Activated T-cell treated with anti-CD3 and anti-CD28 coated beads, Interleukin-2, amount 50 U/mL, for 4 hours (primary cell): ENCODE data around the gene TMEM59L. TPM values are rescaled to one million over a fixed set of nuclear protein-coding genes. Genes with fewer than 3 reads are reported as not detected.

Experiments
- total RNA-seq, 3 donors: library from RNA; stranded (reverse); gene quantifications; one replicate each; pipeline ENCODE4 v1.2.1, GENCODE V29; 2021

The TMEM59L gene
- total RNA-seq, 3 donors from 2014 or later, result not detected

Other genes with a start within 250 kb of the TMEM59L start
- gene GDF15, start 226.7 kb upstream of the TMEM59L start, total RNA-seq, result under 1 TPM; 0.53 to 0.71 (median 0.56) TPM
- not detected for gene LRRC25, start 215.2 kb upstream of the TMEM59L start, total RNA-seq
- gene SSBP4, start 193.5 kb upstream of the TMEM59L start, total RNA-seq, result 100 to 1,000 TPM; 119 to 155 (median 135) TPM
- gene ISYNA1, start 174.7 kb upstream of the TMEM59L start, total RNA-seq, result 10 to 100 TPM; 10.2 to 16.6 (median 14.4) TPM
- gene ELL, start 90.8 kb upstream of the TMEM59L start, total RNA-seq, result 10 to 100 TPM; 25.6 to 32.5 (median 28.8) TPM
- gene FKBP8, start 69.3 kb upstream of the TMEM59L start, total RNA-seq, result 100 to 1,000 TPM; 155 to 163 (median 155) TPM
- gene KXD1, start 55.0 kb upstream of the TMEM59L start, total RNA-seq, result 100 to 1,000 TPM; 112 to 129 (median 126) TPM
- gene UBA52, start 41.0 kb upstream of the TMEM59L start, total RNA-seq, result 1,000 to 10,000 TPM; 1,928 to 2,027 (median 1,945) TPM
- 100 to 1,000 TPM in 2 of 3 donors, 10 to 100 TPM in 1; 99.7 to 139 (median 119) TPM for gene REX1BD, start 24.1 kb upstream of the TMEM59L start, total RNA-seq
- under 1 TPM in 2 of 3 donors, not detected in 1; 0.32 to 0.76 TPM for gene CRLF1, start 6.1 kb upstream of the TMEM59L start, total RNA-seq
- 10 to 100 TPM; 14.7 to 20.3 (median 17.0) TPM for gene KLHL26, start 24.2 kb downstream of the TMEM59L start, total RNA-seq
- 1 to 10 TPM; 7.8 to 9.6 (median 8.9) TPM for gene CRTC1, start 70.8 kb downstream of the TMEM59L start, total RNA-seq
- gene COMP, start 178.4 kb downstream of the TMEM59L start, total RNA-seq, result not detected
- 100 to 1,000 TPM; 116 to 123 (median 118) TPM for gene UPF1, start 219.1 kb downstream of the TMEM59L start, total RNA-seq